ENCODE results near the gene SPINK6. TPM values are rescaled to one million over a fixed set of nuclear protein-coding genes. Genes with fewer than 3 reads are reported as not detected.

SPINK6 gene
- not detected for polyA plus RNA-seq (2012; ENCODE audit: insufficient read length, low read depth)

DNA sequence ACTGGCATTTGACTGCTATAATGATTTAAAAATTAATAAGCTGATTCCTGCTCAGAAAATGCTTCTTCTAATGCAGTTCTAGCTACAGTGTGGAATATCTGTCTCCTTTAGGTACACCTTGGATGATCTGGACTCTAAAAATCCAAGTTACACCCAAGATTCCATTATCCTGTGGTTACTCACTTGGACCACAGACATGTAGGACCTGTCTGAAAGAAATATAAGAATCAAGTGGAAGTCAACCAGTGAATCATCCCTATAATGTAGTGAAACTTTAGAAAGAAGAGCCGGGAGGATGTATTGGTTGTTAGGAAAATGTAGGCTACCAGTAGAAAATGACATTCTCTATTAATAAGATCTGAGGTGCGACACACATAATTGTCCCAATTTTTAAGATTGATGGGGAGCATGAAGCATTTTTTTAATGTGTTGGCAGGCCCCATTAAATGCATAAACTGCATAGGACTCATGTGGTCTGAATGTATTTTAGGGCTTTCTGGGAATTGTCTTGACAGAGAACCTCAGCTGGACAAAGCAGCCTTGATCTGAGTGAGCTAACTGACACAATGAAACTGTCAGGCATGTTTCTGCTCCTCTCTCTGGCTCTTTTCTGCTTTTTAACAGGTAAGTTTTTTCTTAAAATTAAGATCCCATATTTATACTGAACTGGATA, at the start of gene SPINK6:
Gene SPINK6 (plus strand): TSS at position 512 of the 673 bp plus-strand sequence. CDS start 55 bp downstream, at position 567.
- TF ChIP-seq SIN3A (IDR thresholded peaks at IDR 0.05; ENCODE audit: borderline replicate concordance, insufficient read depth, low read length) (no peak), POLR2AphosphoS5 (IDR thresholded peaks at IDR 0.05; ENCODE audit: low read depth, low read length) (no peak), FOXP2 (optimal IDR thresholded peaks at IDR 0.05; ENCODE audit: borderline replicate concordance, extremely low read depth, extremely low read length, insufficient read depth) (no peak), TAF1 (IDR thresholded peaks at IDR 0.05; ENCODE audit: borderline replicate concordance, insufficient read depth, low read length) (no peak), REST (IDR thresholded peaks at IDR 0.05; ENCODE audit: insufficient read depth in 1 of 2, low read depth in 2 of 2, low read length in 2 of 2) (no peak)

DNA sequence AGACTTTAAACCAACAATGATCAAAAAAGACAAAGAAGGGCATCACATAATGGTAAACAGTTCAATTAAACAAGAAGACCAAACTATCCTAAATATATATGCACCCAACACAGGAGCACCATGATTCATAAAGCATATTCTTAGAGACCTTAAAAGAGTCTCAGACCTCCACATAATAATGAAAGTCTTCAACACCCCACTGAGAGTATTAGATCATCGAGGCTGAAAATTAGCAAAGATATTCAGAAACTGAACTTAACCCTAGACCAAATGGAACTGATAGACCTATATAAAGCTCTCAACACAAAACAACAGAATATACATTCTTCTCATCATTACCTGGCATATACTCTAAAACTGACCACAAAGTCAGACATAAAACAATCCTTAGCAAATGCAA, 46.2 kb upstream of the SPINK6 start:
- no peak for TF ChIP-seq FOXP2 (optimal IDR thresholded peaks at IDR 0.05; ENCODE audit: borderline replicate concordance, extremely low read depth, extremely low read length, insufficient read depth)
- TF ChIP-seq SIN3A (IDR thresholded peaks at IDR 0.05; ENCODE audit: borderline replicate concordance, insufficient read depth, low read length): no peak
- TF ChIP-seq REST (IDR thresholded peaks at IDR 0.05; ENCODE audit: insufficient read depth in 1 of 2, low read depth in 2 of 2, low read length in 2 of 2): no peak
- no peak for TF ChIP-seq POLR2AphosphoS5 (IDR thresholded peaks at IDR 0.05; ENCODE audit: low read depth, low read length)

GRCh38 chr5:148162038-148162437, 40.8 kb upstream of the SPINK6 start:
- TF ChIP-seq SIN3A (IDR thresholded peaks at IDR 0.05; ENCODE audit: borderline replicate concordance, insufficient read depth, low read length): no peak
- no peak for TF ChIP-seq TAF1 (IDR thresholded peaks at IDR 0.05; ENCODE audit: borderline replicate concordance, insufficient read depth, low read length)
- no peak for TF ChIP-seq FOXP2 (optimal IDR thresholded peaks at IDR 0.05; ENCODE audit: borderline replicate concordance, extremely low read depth, extremely low read length, insufficient read depth)
- TF ChIP-seq POLR2AphosphoS5 (IDR thresholded peaks at IDR 0.05; ENCODE audit: low read depth, low read length): no peak
- TF ChIP-seq REST (IDR thresholded peaks at IDR 0.05; ENCODE audit: insufficient read depth in 1 of 2, low read depth in 2 of 2, low read length in 2 of 2): no peak

GRCh38 chr5:148163345-148163744, 39.5 kb upstream of the SPINK6 start:
- no peak for TF ChIP-seq SIN3A (IDR thresholded peaks at IDR 0.05; ENCODE audit: borderline replicate concordance, insufficient read depth, low read length)
- TF ChIP-seq TAF1 (IDR thresholded peaks at IDR 0.05; ENCODE audit: borderline replicate concordance, insufficient read depth, low read length): no peak
- TF ChIP-seq FOXP2 (optimal IDR thresholded peaks at IDR 0.05; ENCODE audit: borderline replicate concordance, extremely low read depth, extremely low read length, insufficient read depth): no peak
- TF ChIP-seq REST (IDR thresholded peaks at IDR 0.05; ENCODE audit: insufficient read depth in 1 of 2, low read depth in 2 of 2, low read length in 2 of 2): no peak
- TF ChIP-seq POLR2AphosphoS5 (IDR thresholded peaks at IDR 0.05; ENCODE audit: low read depth, low read length): no peak

Data from PFSK-1 (cell line).